SK-N-SH (cell line): Measurements from ENCODE around the gene LZTFL1. TPM values are rescaled to one million over a fixed set of nuclear protein-coding genes. Genes with fewer than 3 reads are reported as not detected.

Experiments
- CTCF ChIA-PET: fragments of 300-600, 350-600 bp; formaldehyde crosslinking; extraction: SDS; loops from one replicate; lab custom pipeline; 2021; lab: Yijun Ruan, JAX
- POLR2A ChIA-PET: fragments of 350-600 bp; sonication (Branson Sonifier 250); formaldehyde crosslinking; extraction: SDS; loops from one replicate; lab custom pipeline; 2020; ENCODE audit warnings: antibody characterized with exemption, inconsistent platforms; lab: Yijun Ruan, JAX
- DNase-seq: peaks from one replicate; pipeline ENCODE4 v3.0.0; 2012
- H2AFZ ChIP-seq: fragments of 200-600 bp; sonication (generic); 2 replicates; pipeline ENCODE4 v1.8.1; 2016; ENCODE audit warnings: antibody characterized with exemption, mild to moderate bottlenecking, low read depth
- H3F3A ChIP-seq: fragments of 200-600 bp; sonication (generic); replicated peaks from 2 replicates; pipeline ENCODE3; 2016; ENCODE audit warnings: antibody characterized with exemption, mild to moderate bottlenecking; ENCODE audit not compliant: insufficient read depth
- H3K27ac ChIP-seq, 2 experiments: fragments of 200-500 bp in 1 of 2; fragments of 200-600 bp in 1 of 2; sonication (Bioruptor generic) in 1 of 2; sonication (generic), shearing (Covaris generic) in 1 of 2; 2 replicates each; pipeline versions ENCODE4 v1.5.1 to v1.6.1; 2014 to 2016; ENCODE audit warnings: low read depth in 2 of 2, inconsistent platforms in 1 of 2, low read length in 1 of 2, mild to moderate bottlenecking in 1 of 2, mixed read lengths in 1 of 2
- H3K27me3 ChIP-seq: fragments of 200-600 bp; sonication (generic), shearing (Covaris generic); 2 replicates; pipeline ENCODE4 v1.6.1; 2016; ENCODE audit warnings: mixed run types; ENCODE audit not compliant: insufficient read depth
- H3K36me3 ChIP-seq, 2 experiments: fragments of 200-500 bp in 1 of 2; fragments of 200-600 bp in 1 of 2; sonication (Bioruptor generic) in 1 of 2; sonication (generic) in 1 of 2; replicated peaks in 1 of 2; 2 replicates each; pipeline versions ENCODE3 to v1.5.1; 2014 to 2016; ENCODE audit warnings: low read length in 1 of 2, mild to moderate bottlenecking in 1 of 2; ENCODE audit not compliant: insufficient read depth in 2 of 2, control insufficient read depth in 1 of 2
- H3K4me1 ChIP-seq, 2 experiments: fragments of 200-500 bp in 1 of 2; fragments of 200-600 bp in 1 of 2; sonication (Bioruptor generic) in 1 of 2; sonication (generic), shearing (Covaris generic) in 1 of 2; 2 replicates each; pipeline versions ENCODE4 v1.5.1 to v1.6.1; 2014 to 2016; ENCODE audit warnings: low read depth in 1 of 2, low read length in 1 of 2, mixed run types in 1 of 2; ENCODE audit not compliant: insufficient read depth in 2 of 2, control insufficient read depth in 1 of 2
- H3K4me2 ChIP-seq: fragments of 200-600 bp; sonication (generic), shearing (Covaris generic); 2 replicates; pipeline ENCODE4 v1.6.1; 2017; ENCODE audit warnings: mixed run types
- H3K4me3 ChIP-seq, 2 experiments: fragments of 200-500 bp in 1 of 2; fragments of 200-600 bp in 1 of 2; sonication (Bioruptor generic) in 1 of 2; sonication (generic), shearing (Covaris generic) in 1 of 2; 2 replicates each; pipeline versions ENCODE4 v1.5.1 to v1.8.1; 2014 to 2016; ENCODE audit warnings: low read depth in 2 of 2, inconsistent platforms in 1 of 2, low read length in 1 of 2, mild to moderate bottlenecking in 1 of 2, mixed read lengths in 1 of 2, moderate library complexity in 1 of 2
- H3K79me2 ChIP-seq: fragments of 200-600 bp; sonication (generic); 2 replicates; pipeline ENCODE4 v1.8.1; 2017; ENCODE audit warnings: mild to moderate bottlenecking; ENCODE audit not compliant: insufficient read depth
- H3K9ac ChIP-seq: fragments of 200-600 bp; sonication (generic); 2 replicates; pipeline ENCODE4 v1.6.1; 2017; ENCODE audit warnings: mixed run types
- H3K9me2 ChIP-seq: fragments of 200-600 bp; sonication (generic); 2 replicates; pipeline ENCODE4 v1.6.1; 2017; ENCODE audit warnings: mixed run types
- H3K9me3 ChIP-seq: fragments of 200-600 bp; sonication (generic); 2 replicates; pipeline ENCODE4 v1.6.1; 2017; ENCODE audit warnings: mixed run types, mild to moderate bottlenecking, moderate library complexity
- H4K20me1 ChIP-seq: fragments of 200-600 bp; sonication (generic); 2 replicates; pipeline ENCODE4 v1.6.1; 2017; ENCODE audit warnings: mild to moderate bottlenecking, mixed run types; ENCODE audit not compliant: insufficient read depth
- CHD2 ChIP-seq: fragments of 150-350 bp; IDR thresholded peaks from 2 replicates; pipeline ENCODE4 v1.6.1; 2018; ENCODE audit warnings: low read length; ENCODE audit not compliant: partially characterized antibody
- EZH2phosphoT487 ChIP-seq: fragments of 200-600 bp; sonication (generic); IDR thresholded peaks from 2 replicates; pipeline ENCODE4 v1.6.1; 2017; ENCODE audit warnings: low read depth, mixed run types, mild to moderate bottlenecking, antibody characterized with exemption, moderate library complexity, borderline replicate concordance
- GATA2 ChIP-seq: sonication (generic); formaldehyde crosslinking; IDR thresholded peaks from 2 replicates; pipeline ENCODE4 v1.5.0; 2020; ENCODE audit warnings: mild to moderate bottlenecking, missing genetic modification reagents
- NFIC ChIP-seq: IDR thresholded peaks from 2 replicates; pipeline ENCODE4 v1.4.0; 2012; ENCODE audit warnings: borderline replicate concordance
- RCOR1 ChIP-seq: fragments of 150-350 bp; IDR thresholded peaks from 2 replicates; pipeline ENCODE4 v1.6.1; 2017; ENCODE audit warnings: antibody characterized with exemption, low read length
- RXRA ChIP-seq: IDR thresholded peaks from 2 replicates; pipeline ENCODE4 v1.4.0; 2012; ENCODE audit warnings: low read depth, mild to moderate bottlenecking, borderline replicate concordance
- SIN3A ChIP-seq: IDR thresholded peaks from 2 replicates; pipeline ENCODE4 v1.6.1; 2012; ENCODE audit warnings: low read depth, mild to moderate bottlenecking, low read length, moderate library complexity, borderline replicate concordance
- TEAD4 ChIP-seq: IDR thresholded peaks from 2 replicates; pipeline ENCODE4 v1.4.0; 2012; ENCODE audit warnings: mild to moderate bottlenecking, borderline replicate concordance; ENCODE audit not compliant: insufficient read depth
- WGBS: methylation state at CpG from one replicate; pipeline ENCODE4 v1.1.6; 2017; ENCODE audit warnings: low lambda C conversion rate; 5-methylcytosine and 5-hydroxymethylcytosine counted together
- polyA plus RNA-seq, 3 experiments: library from polyadenylated mRNA; depleted of rRNA; stranded (reverse); fragments of >200 nt; gene quantifications; 2 replicates each; pipeline ENCODE4 v1.2.3, GENCODE V29; 2012
- TF ChIP-seq, protein P1 (sequence below): fragments of 150-350 bp; IDR thresholded peaks from 2 replicates; pipeline ENCODE4 v1.6.1; 2016; ENCODE audit warnings: mild to moderate bottlenecking, low read depth, low read length
- TF ChIP-seq, protein P2 (sequence below): IDR thresholded peaks from 2 replicates; pipeline ENCODE4 v1.4.0; 2012; ENCODE audit warnings: low read depth, borderline replicate concordance
- TF ChIP-seq, protein P3 (sequence below): fragments of 150-350 bp; IDR thresholded peaks from 2 replicates; pipeline ENCODE4 v1.6.1; 2017; ENCODE audit warnings: antibody characterized with exemption, low read length, low read depth, borderline replicate concordance
- TF ChIP-seq, protein P4 (sequence below): IDR thresholded peaks from 2 replicates; pipeline ENCODE4 v1.4.0; 2012; ENCODE audit warnings: low read depth
- TF ChIP-seq, protein P5 (sequence below): fragments of 200-600 bp; sonication (generic); IDR thresholded peaks from 2 replicates; pipeline ENCODE4 v1.6.1; 2017; ENCODE audit warnings: antibody characterized with exemption, mild to moderate bottlenecking, moderate library complexity

Gene LZTFL1
- polyA plus RNA-seq, 1 of the 3 experiments (the other 2 are of a cell fraction): 11.9 TPM

DNA sequence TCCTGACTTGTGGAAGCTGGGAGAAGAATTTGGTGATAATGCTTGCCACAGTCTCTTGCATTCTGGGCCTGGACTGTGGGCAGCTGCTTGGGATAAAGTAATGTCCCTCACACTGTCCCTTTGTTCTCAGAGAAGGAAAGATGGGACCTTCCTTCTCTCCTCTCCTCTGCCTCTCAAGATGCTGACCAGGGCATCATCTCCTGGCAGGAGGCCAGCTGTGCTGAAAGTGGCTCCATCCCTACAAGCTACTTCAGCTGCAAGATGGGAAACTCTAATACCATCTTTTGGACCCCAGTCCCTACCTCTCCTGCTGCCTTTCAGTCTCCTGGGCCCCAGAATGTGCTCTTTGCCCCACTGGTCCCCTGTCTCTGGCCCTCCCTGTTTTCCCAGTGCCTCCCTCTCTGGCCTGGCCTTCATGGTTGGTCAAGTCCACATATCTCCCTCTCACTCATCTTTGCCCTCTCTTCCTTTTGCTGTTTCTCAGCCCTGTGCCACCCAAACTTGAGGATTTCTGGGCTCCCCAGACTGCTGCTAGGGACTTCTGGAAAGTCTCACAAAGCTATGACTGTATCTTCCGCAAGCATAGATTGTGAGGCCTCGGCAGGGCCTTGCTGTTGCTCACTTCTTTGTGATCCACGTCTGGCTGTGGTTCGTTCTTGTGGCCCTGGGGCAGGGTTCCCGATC, 38.5 kb downstream of the LZTFL1 start:
- POLR2A ChIA-PET: no interaction called here
- H3K4me1 ChIP-seq: peaks cover 0 to 10% of the 10 kb centered on the region in 2 experiments; a peak in 2 of 4 replicates
- H3K9me2 ChIP-seq: no peaks in the 10 kb centered on the region
- no peaks in the 10 kb centered on the region for H3K79me2 ChIP-seq
- no peak overlapping the region for H3K4me3 ChIP-seq
- 78% methylated on average over 5 of the region's 5 CpGs for WGBS
- no peak overlapping the region for H3K9ac ChIP-seq
- no peak for TF ChIP-seq GATA2
- no peak for TF ChIP-seq EZH2phosphoT487
- no peak for TF ChIP-seq SIN3A
- no peak for TF ChIP-seq NFIC
- TF ChIP-seq, protein P1, sequence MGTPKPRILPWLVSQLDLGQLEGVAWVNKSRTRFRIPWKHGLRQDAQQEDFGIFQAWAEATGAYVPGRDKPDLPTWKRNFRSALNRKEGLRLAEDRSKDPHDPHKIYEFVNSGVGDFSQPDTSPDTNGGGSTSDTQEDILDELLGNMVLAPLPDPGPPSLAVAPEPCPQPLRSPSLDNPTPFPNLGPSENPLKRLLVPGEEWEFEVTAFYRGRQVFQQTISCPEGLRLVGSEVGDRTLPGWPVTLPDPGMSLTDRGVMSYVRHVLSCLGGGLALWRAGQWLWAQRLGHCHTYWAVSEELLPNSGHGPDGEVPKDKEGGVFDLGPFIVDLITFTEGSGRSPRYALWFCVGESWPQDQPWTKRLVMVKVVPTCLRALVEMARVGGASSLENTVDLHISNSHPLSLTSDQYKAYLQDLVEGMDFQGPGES: no peak
- TF ChIP-seq, protein P2, sequence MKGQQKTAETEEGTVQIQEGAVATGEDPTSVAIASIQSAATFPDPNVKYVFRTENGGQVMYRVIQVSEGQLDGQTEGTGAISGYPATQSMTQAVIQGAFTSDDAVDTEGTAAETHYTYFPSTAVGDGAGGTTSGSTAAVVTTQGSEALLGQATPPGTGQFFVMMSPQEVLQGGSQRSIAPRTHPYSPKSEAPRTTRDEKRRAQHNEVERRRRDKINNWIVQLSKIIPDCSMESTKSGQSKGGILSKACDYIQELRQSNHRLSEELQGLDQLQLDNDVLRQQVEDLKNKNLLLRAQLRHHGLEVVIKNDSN: no peak
- TF ChIP-seq CHD2: no peak
- TF ChIP-seq, protein P3, sequence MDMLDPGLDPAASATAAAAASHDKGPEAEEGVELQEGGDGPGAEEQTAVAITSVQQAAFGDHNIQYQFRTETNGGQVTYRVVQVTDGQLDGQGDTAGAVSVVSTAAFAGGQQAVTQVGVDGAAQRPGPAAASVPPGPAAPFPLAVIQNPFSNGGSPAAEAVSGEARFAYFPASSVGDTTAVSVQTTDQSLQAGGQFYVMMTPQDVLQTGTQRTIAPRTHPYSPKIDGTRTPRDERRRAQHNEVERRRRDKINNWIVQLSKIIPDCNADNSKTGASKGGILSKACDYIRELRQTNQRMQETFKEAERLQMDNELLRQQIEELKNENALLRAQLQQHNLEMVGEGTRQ: no peak
- H3K4me2 ChIP-seq: no peak overlapping the region
- no peaks in the 10 kb centered on the region for H3F3A ChIP-seq
- no peaks in the 10 kb centered on the region for H4K20me1 ChIP-seq
- H3K9me3 ChIP-seq: no peaks in the 10 kb centered on the region
- no peak overlapping the region for H2AFZ ChIP-seq
- no peaks in the 10 kb centered on the region; the same call in 1 of the 2 replicates for H3K27me3 ChIP-seq
- DNase-seq: no peak
- H3K36me3 ChIP-seq: no peaks in the 10 kb centered on the region
- CTCF ChIA-PET: no interaction called here
- no peak overlapping the region for H3K27ac ChIP-seq

DNA sequence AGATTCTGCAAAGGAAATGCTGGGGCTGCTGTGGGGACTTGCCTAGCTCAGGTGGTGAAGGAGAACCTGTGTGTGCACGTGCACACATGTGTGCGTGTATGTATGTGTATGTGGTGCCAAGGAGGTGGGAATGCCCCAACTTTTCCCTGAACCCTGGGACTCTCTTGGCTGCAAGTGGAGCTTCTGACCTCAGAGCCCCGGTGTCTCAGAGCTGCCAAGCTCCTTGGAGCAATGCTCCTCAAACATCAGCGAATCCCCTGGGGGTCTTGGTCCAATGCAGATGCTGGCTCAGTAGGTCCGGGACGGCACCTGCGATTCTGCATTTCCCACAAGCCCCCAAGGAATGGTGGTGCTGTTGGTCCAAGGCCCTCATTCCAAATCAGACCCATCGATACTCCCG, 39.8 kb downstream of the LZTFL1 start:
- 74% methylated on average over 5 of the region's 9 CpGs for WGBS
- H4K20me1 ChIP-seq: no peaks in the 10 kb centered on the region
- TF ChIP-seq RXRA (no peak), RCOR1 (no peak), CHD2 (no peak), TEAD4 (no peak), NFIC (no peak)
- TF ChIP-seq, protein P2: no peak
- TF ChIP-seq, protein P4, sequence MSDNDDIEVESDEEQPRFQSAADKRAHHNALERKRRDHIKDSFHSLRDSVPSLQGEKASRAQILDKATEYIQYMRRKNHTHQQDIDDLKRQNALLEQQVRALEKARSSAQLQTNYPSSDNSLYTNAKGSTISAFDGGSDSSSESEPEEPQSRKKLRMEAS: no peak
- TF ChIP-seq, protein P5, sequence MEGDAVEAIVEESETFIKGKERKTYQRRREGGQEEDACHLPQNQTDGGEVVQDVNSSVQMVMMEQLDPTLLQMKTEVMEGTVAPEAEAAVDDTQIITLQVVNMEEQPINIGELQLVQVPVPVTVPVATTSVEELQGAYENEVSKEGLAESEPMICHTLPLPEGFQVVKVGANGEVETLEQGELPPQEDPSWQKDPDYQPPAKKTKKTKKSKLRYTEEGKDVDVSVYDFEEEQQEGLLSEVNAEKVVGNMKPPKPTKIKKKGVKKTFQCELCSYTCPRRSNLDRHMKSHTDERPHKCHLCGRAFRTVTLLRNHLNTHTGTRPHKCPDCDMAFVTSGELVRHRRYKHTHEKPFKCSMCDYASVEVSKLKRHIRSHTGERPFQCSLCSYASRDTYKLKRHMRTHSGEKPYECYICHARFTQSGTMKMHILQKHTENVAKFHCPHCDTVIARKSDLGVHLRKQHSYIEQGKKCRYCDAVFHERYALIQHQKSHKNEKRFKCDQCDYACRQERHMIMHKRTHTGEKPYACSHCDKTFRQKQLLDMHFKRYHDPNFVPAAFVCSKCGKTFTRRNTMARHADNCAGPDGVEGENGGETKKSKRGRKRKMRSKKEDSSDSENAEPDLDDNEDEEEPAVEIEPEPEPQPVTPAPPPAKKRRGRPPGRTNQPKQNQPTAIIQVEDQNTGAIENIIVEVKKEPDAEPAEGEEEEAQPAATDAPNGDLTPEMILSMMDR: no peak
- H3K9me2 ChIP-seq: no peaks in the 10 kb centered on the region
- DNase-seq: no peak
- POLR2A ChIA-PET: no interaction called here
- no peaks in the 10 kb centered on the region for H3K9me3 ChIP-seq
- H3K79me2 ChIP-seq: no peaks in the 10 kb centered on the region
- H2AFZ ChIP-seq: no peak overlapping the region
- CTCF ChIA-PET: interaction anchor here (1.8 kb wide), 1 partner anchor 127 kb away, joined by 4 read pairs; no protein-coding TSS in a partner anchor
- H3K4me3 ChIP-seq: no peak overlapping the region
- no peak overlapping the region for H3K4me2 ChIP-seq
- no peaks in the 10 kb centered on the region; a peak in 1 of 4 replicates for H3K4me1 ChIP-seq
- no peaks in the 10 kb centered on the region for H3K36me3 ChIP-seq
- H3K27ac ChIP-seq: no peak overlapping the region
- H3K9ac ChIP-seq: no peak overlapping the region
- H3F3A ChIP-seq: no peaks in the 10 kb centered on the region
- peaks cover 9% of the 10 kb centered on the region; the same call in 1 of the 2 replicates for H3K27me3 ChIP-seq
